ENCODE results near the gene MT1E.
"Not testable (repeated sequence)": the region's sequence is repeated elsewhere in the genome, so short reads cannot be mapped to it uniquely, and the experiment has no call there.

MT1E gene

DNA sequence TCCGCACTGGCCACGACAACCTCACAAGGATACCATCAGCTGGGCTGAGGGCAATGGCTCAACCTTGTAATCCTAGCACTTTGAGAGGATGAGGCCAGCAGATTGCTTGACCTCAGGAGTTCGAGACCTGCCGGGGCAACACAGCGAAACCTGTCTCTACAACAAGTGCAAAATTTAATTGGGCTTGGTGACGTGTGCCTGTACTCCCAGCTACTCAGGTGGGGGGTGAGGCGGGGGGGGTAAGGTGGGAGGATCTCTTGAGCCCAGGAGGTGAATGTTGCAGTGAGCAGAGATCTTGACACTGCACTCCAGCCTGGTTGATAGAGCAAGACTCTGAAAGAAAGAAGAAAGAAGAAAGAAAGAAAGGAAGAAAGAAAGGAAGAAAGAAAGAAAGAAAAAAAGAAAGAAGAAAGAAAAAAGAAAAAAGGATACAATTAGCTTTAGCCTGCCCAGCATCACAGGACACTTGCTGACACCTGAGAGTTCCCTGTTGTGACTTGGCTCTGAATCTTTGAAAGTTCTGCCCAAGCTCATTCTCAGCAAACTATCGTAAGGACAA is 5.2 kb upstream of the MT1E start:
- Histone ChIP-seq H3K27ac (replicated peaks) (no peak overlapping the region), H3K27me3 (ENCODE audit: insufficient read depth, poor library complexity, severe bottlenecking) (peaks cover 18% of the 10 kb centered on the region), H3K4me3 (replicated peaks; ENCODE audit: insufficient read depth, low read length) (no peak overlapping the region)
- no peak for TF ChIP-seq SPI1 (IDR thresholded peaks at IDR 0.05; ENCODE audit: borderline replicate concordance, low read depth)
- no peak for TF ChIP-seq GABPA (IDR thresholded peaks at IDR 0.05; ENCODE audit: low read depth)
- no peak for TF ChIP-seq POLR2AphosphoS5 (IDR thresholded peaks at IDR 0.05; ENCODE audit: low read depth)
- TF ChIP-seq, protein P1, sequence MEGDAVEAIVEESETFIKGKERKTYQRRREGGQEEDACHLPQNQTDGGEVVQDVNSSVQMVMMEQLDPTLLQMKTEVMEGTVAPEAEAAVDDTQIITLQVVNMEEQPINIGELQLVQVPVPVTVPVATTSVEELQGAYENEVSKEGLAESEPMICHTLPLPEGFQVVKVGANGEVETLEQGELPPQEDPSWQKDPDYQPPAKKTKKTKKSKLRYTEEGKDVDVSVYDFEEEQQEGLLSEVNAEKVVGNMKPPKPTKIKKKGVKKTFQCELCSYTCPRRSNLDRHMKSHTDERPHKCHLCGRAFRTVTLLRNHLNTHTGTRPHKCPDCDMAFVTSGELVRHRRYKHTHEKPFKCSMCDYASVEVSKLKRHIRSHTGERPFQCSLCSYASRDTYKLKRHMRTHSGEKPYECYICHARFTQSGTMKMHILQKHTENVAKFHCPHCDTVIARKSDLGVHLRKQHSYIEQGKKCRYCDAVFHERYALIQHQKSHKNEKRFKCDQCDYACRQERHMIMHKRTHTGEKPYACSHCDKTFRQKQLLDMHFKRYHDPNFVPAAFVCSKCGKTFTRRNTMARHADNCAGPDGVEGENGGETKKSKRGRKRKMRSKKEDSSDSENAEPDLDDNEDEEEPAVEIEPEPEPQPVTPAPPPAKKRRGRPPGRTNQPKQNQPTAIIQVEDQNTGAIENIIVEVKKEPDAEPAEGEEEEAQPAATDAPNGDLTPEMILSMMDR (IDR thresholded peaks at IDR 0.05; ENCODE audit: insufficient read depth, low read length): no peak
- TF ChIP-seq REST (IDR thresholded peaks at IDR 0.05; ENCODE audit: insufficient replicate concordance, low read depth): no peak
- DNase-seq (ENCODE audit: low read depth in 1 of 2, low spot score in 1 of 2): no peak

DNA sequence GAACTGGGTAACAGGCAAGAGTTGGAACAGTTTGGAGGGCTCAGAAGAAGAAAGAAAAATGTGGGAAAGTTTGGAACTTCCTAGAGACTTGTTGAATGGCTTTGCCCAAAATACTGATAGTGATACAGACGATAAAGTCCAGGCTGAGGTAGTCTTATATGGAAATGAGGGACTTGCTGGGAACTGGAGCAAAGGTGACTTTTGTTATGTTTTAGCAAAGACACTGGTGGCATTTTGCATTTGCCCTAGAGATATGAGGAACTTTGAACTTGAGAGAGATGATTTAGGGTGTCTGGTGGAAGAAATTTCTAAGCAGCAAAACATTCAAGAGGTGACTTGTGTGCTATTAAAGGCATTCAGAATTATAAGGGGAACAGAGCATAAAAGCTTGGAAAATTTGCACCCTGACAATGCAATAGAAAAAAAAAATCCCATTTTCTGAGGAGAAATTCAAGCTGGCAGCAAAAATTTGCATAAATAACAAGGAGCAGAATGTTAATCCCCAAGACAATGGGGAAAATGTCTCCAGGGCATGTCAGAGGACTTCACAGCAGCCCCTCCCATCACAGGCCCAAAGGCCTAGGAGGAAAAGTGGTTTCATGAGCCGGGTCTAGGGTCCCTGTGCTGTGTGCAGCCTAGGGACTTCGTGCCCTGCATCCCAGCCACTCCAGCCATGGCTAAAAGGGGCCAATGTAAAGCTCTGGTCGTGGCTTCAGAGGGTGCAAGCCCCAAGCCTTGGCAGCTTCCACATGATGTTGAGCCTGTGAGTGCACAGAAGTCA is 3.7 kb upstream of the MT1E start:
- not testable (repeated sequence) for H3K27ac ChIP-seq (replicated peaks); H3K4me3 ChIP-seq (replicated peaks; ENCODE audit: insufficient read depth, low read length); DNase-seq (ENCODE audit: low read depth in 1 of 2, low spot score in 1 of 2)
- H3K27me3 ChIP-seq (ENCODE audit: insufficient read depth, poor library complexity, severe bottlenecking): peaks cover 24% of the 10 kb centered on the region

DNA sequence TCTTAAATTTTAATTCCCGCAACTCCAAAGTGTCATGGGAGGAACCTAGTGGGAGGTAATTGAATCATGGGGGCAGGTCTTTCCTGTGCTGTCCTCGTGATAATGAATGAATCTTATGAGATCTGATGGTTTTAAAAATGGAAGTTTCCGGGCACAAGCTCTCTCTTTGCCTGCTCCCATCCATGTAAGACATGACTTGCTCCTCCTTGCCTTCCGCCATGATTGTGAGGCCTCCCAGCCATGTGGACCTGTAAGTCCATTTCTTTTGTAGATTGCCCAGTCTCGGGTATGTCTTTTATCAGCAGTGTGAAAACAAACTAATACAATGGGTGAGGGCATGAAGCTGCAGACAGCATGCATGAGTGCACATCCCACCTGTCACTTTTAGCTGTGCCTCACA is 2.4 kb upstream of the MT1E start:
- not testable (repeated sequence) for H3K4me3 ChIP-seq (replicated peaks; ENCODE audit: insufficient read depth, low read length); DNase-seq (ENCODE audit: low read depth in 1 of 2, low spot score in 1 of 2); H3K27ac ChIP-seq (replicated peaks)
- H3K27me3 ChIP-seq (ENCODE audit: insufficient read depth, poor library complexity, severe bottlenecking): peaks cover 16% of the 10 kb centered on the region

GRCh38 chr16:56623637-56624036 is 1.9 kb upstream of the MT1E start:
- Histone ChIP-seq H3K27me3 (ENCODE audit: insufficient read depth, poor library complexity, severe bottlenecking) (peaks cover 13% of the 10 kb centered on the region), H3K27ac (replicated peaks) (no peak overlapping the region), H3K4me3 (replicated peaks; ENCODE audit: insufficient read depth, low read length) (no peak overlapping the region)
- DNase-seq (ENCODE audit: low read depth in 1 of 2, low spot score in 1 of 2): no peak
- TF ChIP-seq, protein P1 (IDR thresholded peaks at IDR 0.05; ENCODE audit: insufficient read depth, low read length): no peak
- TF ChIP-seq GABPA (IDR thresholded peaks at IDR 0.05; ENCODE audit: low read depth) (no peak), REST (IDR thresholded peaks at IDR 0.05; ENCODE audit: insufficient replicate concordance, low read depth) (no peak), SPI1 (IDR thresholded peaks at IDR 0.05; ENCODE audit: borderline replicate concordance, low read depth) (no peak), POLR2AphosphoS5 (IDR thresholded peaks at IDR 0.05; ENCODE audit: low read depth) (no peak)

Measured in HL-60 (cell line).